H1 (cell line): Measurements from ENCODE around the gene MEST.

Source experiments
- ATF2 ChIP-seq: IDR thresholded peaks from 2 replicates; pipeline ENCODE4 v1.6.1; 2012; ENCODE audit warnings: low read length, inconsistent platforms
- CEBPB ChIP-seq: IDR thresholded peaks from 2 replicates; pipeline ENCODE4 v1.6.1; 2012; ENCODE audit warnings: low read depth, low read length
- CHD2 ChIP-seq: IDR thresholded peaks from 2 replicates; pipeline ENCODE4 v1.6.1; 2012; ENCODE audit warnings: low read length, improper control_type of control experiment
- CHD7 ChIP-seq: fragments of 300-600 bp; sonication (generic); IDR thresholded peaks from 2 replicates; pipeline ENCODE4 v1.7.1; 2012; ENCODE audit warnings: low read length, moderate library complexity, mild to moderate bottlenecking, inconsistent platforms; ENCODE audit not compliant: insufficient replicate concordance
- CTCF ChIP-seq, 3 experiments: IDR thresholded peaks; 1 replicate in 2 of 3; 2 replicates in 1 of 3; pipeline versions ENCODE4 v1.5.1 to v1.6.1; 2011; ENCODE audit warnings: low read length in 3 of 3, mild to moderate bottlenecking in 3 of 3, inconsistent platforms in 2 of 3, low read depth in 1 of 3, moderate library complexity in 1 of 3; ENCODE audit not compliant: insufficient read depth in 1 of 3; ENCODE audit errors: control extremely low read depth in 1 of 3
- EGR1 ChIP-seq: IDR thresholded peaks from 2 replicates; pipeline ENCODE4 v1.6.1; 2011; ENCODE audit warnings: low read depth, low read length, borderline replicate concordance
- EP300 ChIP-seq, 2 experiments: IDR thresholded peaks; 1 replicate in 1 of 2; 2 replicates in 1 of 2; pipeline ENCODE4 v1.6.1; 2011 to 2012; ENCODE audit warnings: low read depth in 2 of 2, low read length in 2 of 2, mild to moderate bottlenecking in 2 of 2, borderline replicate concordance in 1 of 2, inconsistent platforms in 1 of 2, moderate library complexity in 1 of 2
- EZH2 ChIP-seq: fragments of 200-600 bp; sonication (generic); IDR thresholded peaks from 2 replicates; pipeline ENCODE4 v1.7.1; 2012; ENCODE audit warnings: low read depth, mild to moderate bottlenecking, moderate library complexity, low read length, inconsistent platforms; ENCODE audit not compliant: severe bottlenecking
- RFX5 ChIP-seq: IDR thresholded peaks from 2 replicates; pipeline ENCODE4 v1.6.1; 2011; ENCODE audit warnings: low read depth, low read length, improper control_type of control experiment, borderline replicate concordance
- SIN3A ChIP-seq, 2 experiments: IDR thresholded peaks in 1 of 2; conservative IDR thresholded peaks in 1 of 2; 2 replicates each; pipeline ENCODE4 v1.6.1; 2011 to 2012; ENCODE audit warnings: low read length in 2 of 2, improper control_type of control experiment in 1 of 2, low read depth in 1 of 2, mild to moderate bottlenecking in 1 of 2
- YY1 ChIP-seq: IDR thresholded peaks from 2 replicates; pipeline ENCODE4 v1.6.1; 2011; ENCODE audit warnings: low read depth, mild to moderate bottlenecking, low read length

GRCh38 chr7:130505753-130506152 lies 13.9 kb downstream of the MEST start:
- TF ChIP-seq CTCF (IDR thresholded peaks at IDR 0.05; ENCODE audit: control extremely low read depth in 1 of 3, insufficient read depth in 1 of 3, low read depth in 1 of 3, low read length in 3 of 3) = no peak
- TF ChIP-seq EZH2 = no peak
- TF ChIP-seq CEBPB = no peak
- TF ChIP-seq EP300 (IDR thresholded peaks at IDR 0.05; ENCODE audit: borderline replicate concordance in 1 of 2, low read depth in 2 of 2, low read length in 2 of 2) = no peak
- no peak for TF ChIP-seq CHD2
- no peak for TF ChIP-seq SIN3A (conservative IDR thresholded peaks at IDR 0.05 in 1 of 2, IDR thresholded peaks at IDR 0.05 in 1 of 2; ENCODE audit: low read depth in 1 of 2, low read length in 2 of 2)
- TF ChIP-seq YY1 = no peak
- no peak for TF ChIP-seq ATF2
- no peak for TF ChIP-seq RFX5
- TF ChIP-seq CHD7 = no peak
- TF ChIP-seq EGR1 = no peak
